Umbilical cord (tissue), 2 donors: ENCODE results near the gene SLPI. TPM values are rescaled to one million over a fixed set of nuclear protein-coding genes. Genes with fewer than 3 reads are reported as not detected.

Experiments used
- DNase-seq: peaks from one replicate; pipeline ENCODE4 v3.0.0-alpha.2; 2015; ENCODE audit warnings: low spot score
- total RNA-seq: library from RNA; depleted of rRNA; stranded (reverse); fragments of >200 nt; gene quantifications from one replicate; pipeline ENCODE4 v1.2.3, GENCODE V29; 2014; ENCODE audit warnings: low replicate concordance; ENCODE audit not compliant: insufficient read depth

Gene SLPI
- total RNA-seq, 1 donor from 2014 or later: 2.4 TPM

DNA sequence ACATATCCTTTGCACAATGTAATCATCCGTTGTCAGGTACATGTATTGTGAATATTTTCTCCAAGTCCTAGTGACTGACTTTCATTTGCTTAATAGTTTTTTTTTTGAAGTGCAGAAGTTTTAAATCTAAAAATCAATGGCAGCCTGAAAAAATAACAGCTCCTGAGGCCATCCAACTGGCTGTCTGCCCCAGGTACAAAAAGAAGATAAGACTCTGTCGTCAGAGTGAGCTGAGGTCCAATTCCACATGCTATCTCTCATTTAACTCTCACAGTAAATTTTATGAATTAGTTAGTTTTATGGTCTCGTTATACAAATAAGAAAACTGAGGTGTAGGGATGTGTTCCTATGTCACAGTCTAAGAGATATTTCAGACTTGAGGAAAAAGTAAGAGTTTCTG is 21.0 kb upstream of the SLPI start:
- no peak for DNase-seq

DNA sequence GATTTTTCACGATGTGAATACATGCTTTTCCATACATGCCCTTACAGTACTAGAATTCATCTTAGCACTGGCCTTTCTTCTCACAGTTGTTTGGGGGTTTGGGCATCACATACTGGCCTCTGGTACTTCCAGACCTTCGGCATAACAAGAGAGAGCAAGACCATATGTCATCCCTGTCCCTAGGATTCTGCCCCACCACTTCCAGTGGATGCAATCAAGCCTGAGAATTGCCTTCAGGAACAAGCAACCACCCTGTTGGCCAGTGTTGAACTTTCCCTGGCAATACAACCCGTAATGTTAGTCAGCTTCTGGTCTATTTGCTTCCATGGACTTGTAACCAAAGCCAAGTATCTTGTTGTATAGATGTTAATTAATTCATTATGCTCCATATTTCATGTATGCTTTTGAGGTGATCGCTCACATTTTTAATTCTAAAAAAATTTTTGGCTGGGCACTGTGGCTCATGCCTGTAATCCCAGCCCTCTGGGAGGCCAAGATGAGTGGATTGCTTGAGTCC is 15.4 kb upstream of the SLPI start:
- DNase-seq: no peak

DNA sequence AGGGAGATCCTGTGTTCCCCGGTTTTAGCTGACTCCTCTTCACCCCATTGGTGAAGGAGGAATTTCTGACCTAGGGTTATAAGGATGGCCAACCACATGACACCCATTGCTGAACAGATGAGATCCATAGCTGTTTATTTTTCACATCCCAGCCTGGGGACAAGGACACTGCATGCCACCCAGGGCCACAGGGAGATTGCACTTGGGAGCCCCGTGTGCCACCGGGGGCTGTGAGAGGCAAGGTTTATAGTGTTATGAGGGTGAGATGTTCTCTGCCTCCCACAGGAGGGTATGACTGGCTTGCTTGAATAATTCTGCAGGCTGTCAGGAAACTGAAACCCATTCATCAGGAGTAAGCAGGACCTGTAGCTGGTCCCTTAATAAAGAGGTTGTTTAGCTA is 14.7 kb upstream of the SLPI start:
- no peak for DNase-seq

DNA sequence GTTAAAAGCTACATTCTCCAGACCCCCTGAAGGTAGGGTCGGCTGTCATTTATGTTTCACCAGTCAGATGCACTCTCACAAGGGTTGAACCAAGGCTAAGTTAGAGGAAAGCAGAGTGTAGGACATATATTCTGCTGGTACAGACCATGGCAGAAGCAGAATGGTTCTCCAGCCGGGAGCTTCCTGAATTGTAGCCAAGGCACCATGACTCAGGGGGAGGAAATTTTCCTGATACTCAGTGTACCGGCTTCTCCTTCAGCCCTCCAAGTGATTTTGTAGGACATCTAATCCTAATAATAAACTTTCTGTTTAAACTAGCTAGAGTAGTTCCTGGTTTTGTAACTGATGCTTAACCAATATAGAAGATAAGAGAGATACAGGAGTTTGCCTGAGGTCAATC is 14.2 kb upstream of the SLPI start:
- DNase-seq: no peak

DNA sequence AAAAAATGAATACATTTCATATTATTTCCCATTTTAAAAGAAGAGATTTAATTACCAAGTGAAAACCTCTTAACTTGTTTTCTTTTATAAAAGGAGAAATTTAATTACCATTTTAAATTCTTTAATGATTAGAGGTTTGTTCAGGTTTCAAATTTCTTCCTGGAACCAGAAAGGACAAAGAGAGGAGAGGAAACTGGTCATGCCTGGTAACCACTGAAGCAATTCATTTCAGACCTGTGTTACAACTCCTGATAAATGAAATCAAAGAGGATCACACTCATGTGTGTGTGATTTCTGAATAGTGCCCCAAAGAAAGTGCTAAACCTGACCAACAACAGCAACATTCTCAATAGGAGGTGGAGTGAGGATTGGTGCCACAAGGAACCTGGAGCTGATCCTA is 12.6 kb upstream of the SLPI start:
- DNase-seq: no peak

DNA sequence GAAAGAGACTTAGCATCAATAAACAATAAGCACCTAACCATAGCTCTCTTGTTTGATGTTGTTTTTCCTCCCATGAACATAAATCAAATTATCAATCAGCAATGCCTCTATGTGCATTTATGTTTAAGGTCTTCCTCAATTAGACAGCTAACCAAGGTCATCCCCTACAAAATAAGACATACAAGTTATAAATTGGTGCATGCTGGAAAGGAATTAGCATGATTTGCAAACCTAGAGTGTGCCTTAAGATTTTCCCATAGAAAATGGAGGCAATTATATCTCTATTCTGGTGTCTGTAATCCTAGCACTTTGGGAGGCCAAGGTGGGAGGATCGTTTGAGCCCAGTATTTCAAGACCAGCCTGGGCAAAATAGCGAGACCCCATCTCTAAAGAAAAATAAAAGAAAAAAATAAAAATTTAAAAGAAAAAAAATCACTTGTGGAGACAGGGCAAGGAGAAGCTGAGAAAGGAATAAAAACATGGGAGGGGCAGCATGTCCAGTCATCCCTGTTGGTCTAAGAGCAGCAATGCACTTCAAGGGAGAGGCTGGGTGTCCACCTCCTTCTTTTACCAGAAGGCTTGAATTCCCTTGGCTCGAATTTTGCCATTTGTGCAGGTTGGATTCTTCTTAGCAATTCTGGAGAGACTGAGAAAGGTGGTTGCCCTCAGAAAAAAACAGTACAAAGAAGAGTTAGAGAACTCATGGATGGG is 9.3 kb upstream of the SLPI start:
- DNase-seq: no peak

DNA sequence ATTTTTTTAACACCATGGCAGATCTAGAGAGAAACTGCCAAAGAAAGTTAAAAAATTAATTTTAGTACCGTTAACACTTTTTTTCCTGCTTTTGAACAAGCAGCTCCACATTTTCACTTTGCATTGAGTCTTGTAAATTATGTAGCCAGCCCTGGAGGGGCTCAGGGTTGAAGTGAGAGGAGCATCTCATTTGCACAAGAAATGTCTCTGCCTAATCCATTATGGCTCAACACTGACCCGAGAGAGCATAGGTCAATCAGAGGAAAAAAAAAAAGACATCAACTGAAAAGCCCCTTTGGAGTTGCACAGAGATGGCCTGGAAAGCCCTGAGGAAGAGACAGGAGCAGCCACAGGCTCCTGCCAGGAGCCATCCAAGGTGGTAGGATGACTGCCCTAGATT is 4.3 kb upstream of the SLPI start:
- no peak for DNase-seq

DNA sequence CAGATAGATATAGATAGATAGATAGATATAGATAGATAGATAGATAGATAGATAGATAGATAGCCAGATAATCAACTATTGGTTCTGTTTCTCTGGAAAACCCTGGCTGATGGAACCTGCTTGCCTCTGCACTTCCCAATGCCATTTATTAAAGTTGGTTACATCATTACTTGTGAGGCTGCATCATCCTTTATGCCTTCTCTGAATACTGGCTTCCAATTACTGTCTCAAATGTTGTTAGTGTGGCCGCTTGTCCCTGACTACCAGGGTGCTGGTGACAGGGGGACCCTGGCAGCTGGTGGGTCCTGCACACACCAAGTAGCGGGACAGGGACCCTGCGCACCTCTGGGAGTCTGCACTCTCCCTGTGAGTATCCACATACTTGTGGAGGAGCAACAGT is 3.9 kb upstream of the SLPI start:
- no peak for DNase-seq

DNA sequence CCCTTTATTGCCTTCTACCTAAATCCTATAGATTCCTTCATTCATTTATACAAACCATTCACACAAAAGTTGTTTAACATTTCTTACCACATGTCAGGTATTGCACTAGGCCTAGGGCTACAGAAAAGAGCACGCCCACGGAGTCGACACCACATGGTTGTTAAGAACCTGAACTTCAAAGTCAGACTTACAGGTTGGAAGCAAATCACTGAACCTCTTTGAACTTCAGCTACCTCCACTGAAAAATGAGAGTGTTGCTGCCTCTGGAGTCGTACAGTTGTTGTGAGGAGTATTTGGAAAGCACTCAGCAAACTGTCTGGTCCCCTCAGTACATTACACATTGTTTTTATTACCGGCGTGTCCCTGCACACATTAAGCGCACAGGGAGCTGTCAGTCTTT is 3.3 kb upstream of the SLPI start:
- no peak for DNase-seq

DNA sequence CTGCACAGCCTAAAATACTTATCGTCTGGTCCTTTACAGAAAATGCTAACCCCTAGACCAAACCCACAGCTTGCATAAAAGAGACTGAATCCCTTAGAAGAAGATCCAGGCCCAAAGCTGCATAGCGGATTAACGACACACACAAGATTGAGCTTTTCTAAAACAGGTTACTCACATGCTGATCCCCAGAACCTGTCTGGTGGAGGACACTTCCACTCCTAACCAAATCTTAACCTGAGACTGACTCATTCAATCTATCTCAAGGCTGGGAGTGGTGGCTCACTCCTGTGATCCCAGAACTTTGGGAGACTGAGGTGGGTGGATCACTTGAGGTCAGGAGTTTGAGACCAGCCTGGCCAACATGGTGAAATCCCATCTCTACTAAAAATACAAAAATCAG is 2.8 kb upstream of the SLPI start:
- no peak for DNase-seq

DNA sequence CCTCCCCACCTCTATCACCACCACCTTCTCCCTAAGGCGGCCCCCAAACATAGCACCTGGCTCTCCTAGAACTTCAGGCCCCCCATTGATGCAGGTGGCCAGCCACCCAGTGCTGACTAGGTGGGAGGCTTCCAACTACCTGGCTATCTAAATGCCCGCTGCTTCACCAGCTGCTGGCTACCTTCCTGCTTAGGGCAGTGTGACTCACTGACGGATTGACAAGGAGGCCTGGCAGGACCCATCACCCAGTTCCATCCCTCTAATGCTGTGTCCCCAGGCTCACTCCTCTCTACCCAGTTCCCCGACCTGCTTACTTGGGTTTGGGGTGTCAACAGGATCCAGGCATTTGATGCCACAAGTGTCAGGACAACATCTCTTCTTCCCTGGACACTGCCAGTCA is 1.1 kb downstream of the SLPI start:
- DNase-seq: no peak

DNA sequence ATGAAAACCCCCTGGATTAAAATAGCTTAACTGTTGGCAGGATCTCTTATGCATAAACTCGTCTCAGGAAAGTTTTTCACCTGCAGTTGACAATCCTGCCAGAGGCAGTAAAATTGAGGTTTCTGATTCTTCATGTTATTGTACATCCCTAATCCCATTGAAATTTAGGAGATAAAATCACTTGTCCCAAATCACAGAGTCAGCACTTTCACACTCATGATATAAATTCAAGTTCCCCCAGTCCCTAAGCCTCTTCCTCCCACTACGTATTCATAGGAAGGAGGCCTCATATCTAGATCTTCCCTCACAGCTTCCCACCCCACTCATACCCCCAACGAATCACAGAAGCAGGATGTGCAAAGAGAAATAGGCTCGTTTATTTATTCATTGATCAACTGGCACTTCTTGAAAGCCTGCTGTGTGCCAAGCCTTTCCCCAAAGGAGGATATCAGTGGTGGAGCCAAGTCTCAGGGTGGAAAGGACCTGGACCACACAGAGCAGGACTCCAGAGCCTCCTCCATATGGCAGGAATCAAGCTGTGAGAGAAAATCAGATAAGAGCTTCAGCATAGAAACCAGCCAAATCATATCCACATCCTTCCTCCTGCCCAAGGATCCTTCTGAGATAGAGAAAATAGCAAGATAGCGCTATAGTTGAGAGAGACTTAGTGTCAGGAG is 2.3 kb downstream of the SLPI start:
- no peak for DNase-seq

DNA sequence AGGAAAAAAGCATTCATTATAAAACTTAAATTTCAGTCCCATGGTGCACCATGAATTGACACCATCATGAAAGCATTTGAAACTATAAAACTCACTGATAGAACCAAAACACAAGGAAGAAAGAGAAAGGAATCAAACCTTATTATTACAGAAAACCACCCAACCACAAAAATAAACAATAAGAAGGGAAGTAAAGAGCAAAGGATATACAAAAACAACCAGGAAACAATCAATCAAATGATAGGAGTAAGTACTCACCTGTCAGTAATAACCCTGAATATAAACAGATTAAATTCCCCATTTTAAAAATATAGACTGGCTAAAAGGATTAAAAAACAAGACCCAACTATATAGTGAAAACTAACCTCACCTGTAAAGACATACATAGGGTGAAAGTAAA is 5.8 kb downstream of the SLPI start:
- no peak for DNase-seq

DNA sequence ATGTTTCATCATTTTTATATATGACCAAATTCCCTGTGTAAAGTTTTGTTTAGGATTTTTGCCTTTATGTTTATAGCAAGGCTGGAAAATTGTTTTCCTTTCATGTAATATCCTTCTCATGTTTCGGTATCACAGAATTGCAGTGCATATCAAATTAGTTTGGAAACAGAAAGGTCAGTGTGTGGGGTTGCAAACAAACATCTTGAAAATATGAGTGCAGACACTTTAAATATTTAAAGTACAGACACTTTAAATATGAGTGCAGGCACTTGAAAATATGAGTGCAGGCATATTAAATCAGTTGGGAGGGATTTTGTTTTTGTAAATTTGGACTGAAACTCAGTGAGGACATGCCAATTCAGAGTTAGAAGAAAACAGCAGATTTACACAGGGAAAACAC is 6.5 kb downstream of the SLPI start:
- DNase-seq: no peak

DNA sequence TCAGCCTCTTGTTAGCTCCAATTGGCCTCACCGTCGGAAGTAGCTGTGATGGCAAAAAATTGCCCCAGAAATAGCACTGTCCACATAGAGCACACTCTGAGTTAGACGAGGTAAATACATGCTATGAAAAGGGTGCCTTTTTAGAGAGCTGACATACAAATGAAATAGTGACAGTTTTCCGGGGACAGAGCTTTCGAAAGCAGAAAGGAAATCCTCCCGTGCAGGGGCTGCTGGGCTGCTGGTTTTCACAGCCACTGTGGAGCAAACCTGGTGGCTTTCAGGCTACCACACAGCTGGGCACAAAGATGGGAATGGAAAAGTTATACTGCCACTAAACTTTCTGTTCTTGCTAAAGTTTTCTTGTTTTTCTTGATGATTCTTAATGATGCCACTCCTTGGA is 8.3 kb downstream of the SLPI start:
- DNase-seq: no peak

DNA sequence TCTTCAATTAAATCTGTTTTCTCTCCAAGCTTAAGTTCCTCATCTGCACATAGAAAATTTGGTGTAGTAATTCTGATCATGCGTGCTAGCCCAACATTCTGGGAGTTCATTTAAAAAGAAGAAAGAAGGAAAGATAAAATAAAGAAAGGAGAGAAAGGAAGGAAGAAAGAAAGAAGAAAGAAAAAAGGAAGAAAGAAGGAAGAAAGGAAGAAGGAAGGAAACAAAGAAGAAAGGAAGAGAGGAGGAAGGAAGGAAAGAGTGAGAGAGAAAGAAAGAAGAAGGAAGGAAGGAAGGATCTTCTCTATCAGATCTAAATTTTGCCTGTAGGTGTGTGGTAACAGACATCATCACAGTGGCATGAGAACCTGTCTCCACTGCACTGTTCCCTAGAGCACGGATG is 16.2 kb downstream of the SLPI start:
- no peak for DNase-seq

DNA sequence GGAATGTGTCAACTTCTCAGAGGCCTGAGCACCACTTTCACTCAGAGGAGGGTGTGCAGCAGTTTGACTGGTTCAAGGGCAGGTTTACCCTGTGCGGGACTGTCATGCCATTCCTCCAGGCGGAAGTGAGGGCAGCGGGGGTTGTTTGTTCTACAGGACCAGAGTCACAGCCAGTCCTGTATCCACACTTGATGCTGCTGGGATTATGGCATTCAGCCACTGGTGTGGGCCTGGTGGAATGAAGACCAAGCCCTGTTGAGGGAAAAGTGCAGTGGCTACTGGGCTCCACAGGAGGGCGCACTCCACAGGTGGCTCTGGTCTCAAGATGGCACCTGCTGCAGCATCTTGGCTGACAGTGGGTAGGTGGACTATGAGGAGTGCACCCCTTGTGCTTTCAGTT is 18.4 kb downstream of the SLPI start:
- no peak for DNase-seq

DNA sequence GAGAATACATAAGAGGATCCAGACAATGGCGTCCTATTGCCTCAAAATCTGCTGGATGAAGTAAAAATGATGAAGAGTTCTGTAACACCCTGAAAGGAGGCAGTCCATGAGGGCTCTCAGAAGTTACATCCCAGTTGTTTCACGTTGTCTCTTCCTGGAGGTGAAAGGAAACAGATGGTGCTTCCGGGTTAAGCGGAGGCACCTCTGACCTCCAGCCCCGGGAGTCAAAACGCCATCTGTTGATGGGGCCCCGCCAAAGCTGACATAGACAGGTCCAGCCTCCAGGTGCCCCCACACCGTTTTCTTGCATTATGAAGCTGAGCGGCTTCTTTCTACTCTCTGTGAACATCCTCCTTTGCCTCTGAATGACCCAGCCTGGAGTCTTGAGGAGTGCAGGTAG is 23.7 kb downstream of the SLPI start:
- DNase-seq: no peak

DNA sequence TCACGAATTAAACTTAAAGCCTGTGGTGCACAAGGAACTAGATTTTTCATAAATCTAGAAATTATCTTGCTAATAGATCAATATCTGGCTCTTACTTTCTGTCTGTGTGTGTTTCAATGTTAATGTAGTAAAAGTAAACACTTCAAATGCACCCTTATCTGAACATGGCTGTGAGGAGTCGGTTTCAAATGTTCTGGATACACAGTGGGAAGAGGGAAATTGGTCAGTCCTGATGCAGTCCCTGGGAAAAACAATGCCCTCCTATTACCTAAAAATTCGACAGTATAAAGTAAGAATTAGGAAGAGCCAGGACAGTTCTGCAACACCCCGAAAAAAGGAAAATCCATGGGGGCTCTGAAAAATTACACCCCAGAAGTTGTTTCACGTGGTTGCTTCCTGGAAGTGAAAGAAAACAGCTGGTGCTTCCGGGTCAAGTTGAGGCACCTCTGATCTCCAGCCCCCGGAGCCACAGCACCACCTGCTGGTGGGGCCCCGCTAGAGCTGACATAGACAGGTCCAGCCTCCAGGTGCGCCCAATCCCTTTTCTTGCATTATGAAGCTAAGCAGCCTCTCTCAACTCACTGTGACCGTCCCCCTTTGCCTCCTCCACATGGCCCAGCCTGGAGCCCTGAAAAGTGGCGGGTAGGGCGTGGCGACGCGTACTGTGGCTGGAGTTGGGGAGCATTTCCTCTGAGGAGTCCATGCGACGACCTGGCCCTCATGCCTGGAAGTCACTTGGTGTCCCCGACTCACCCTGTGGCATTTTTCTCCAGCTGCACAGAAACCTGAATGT is 24.9 kb downstream of the SLPI start:
- DNase-seq: no peak

DNA sequence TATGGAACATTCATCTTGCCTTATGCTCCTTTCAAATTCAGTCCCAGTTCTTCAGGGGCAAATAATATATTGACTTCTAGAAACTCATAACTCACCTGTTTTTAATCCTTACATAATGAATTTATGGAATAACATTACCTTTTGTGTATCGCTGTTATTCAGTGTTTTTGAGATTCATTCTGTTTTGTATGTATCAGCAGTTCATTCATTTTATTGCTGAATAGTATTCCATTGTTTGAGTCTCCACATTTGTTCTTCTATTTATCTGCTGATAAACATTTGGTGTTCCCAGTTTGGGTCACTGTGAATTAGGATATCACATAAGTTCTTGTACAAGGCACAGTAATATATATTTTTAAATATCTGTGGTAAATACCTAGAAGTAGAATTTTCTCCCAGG is 28.1 kb downstream of the SLPI start:
- DNase-seq: no peak

DNA sequence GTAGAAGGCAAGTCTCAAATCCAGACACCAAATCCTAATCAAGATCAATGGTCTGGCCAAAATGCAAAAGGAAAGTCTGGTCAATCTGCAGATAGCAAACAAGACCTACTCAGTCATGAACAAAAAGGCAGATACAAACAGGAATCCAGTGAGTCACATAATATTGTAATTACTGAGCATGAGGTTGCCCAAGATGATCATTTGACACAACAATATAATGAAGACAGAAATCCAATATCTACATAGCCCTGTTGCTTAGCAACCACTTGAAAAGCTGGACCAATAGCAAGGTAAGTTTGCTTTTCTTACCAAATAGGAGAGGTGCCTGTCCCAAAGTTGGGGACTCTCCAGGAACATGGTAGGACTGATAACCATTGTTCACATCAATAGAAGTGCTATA is 31.2 kb downstream of the SLPI start:
- DNase-seq: no peak

DNA sequence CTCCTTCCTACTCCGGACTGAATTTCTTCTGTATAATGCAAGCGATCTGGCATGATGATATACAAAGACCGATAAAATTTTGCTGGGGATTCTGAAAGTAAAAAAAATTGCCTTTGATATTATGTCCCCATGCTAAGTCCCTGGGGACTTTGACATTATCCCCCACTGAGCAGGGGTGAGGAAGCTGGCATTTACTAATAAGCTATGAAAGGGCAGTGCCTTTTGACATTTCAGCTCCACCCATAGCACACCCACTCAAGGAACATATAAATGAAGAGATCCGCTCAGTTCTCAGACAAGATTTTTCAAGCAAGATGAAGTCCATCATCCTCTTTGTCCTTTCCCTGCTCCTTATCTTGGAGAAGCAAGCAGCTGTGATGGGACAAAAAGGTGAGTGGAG is 33.3 kb downstream of the SLPI start, which contains the start of gene SEMG2:
TSS of gene SEMG2 (plus strand) at position 298 of the 400 bp plus-strand sequence. CDS start at position 315, 17 bp downstream.
- DNase-seq: no peak

DNA sequence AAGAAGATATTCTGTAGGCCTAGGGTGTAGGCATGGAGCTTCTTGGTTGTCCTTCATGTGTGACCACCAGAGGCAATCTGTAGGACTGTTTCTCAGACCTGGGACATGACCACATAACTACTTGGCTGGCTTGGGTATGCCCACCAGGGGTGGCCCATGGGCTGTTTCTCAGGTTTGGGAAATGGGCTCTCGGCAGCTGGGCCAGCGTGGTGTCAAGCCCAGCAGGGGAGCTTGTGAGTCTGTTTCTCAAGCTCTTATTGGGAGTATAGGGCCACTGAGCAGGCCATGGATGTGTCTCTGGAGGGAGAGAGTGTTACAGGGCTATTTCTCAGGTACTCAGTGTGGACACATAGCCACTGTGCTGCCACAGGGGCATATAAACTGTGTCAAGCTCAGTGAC is 35.7 kb downstream of the SLPI start:
- DNase-seq: no peak
